ENCODE results near the gene TUBG2.

DNA sequence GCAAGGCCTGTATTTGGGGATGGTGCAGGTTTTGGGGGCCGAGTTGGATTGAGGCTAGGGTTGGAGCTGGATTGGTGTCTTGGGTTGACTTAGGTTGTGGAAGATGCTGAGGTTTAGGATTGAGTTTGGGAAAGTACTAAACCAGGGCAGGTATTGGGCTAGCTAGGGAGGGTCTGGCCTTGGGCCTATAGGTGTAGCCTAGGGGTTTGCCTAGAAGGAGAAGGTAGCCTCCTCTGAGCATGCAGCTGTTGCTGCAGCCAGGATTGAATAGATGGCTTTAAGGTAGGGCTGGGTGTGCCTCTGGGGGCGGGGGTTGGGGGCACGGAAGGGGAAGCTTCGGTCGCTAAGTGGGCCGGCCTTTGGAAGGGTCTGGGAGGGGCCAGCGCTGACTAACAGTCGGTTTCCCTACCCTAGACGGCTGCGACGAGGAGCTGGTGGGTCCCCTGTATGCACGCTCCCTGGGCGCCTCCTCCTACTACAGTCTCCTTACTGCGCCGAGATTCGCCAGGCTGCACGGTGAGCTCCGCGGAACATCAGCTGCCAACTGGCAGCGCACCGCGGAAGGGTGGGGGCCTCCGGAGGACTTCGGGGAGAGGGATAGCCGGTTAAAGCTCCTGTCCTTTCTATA, 24.4 kb downstream of the TUBG2 start:
- TF ChIP-seq, protein P1, sequence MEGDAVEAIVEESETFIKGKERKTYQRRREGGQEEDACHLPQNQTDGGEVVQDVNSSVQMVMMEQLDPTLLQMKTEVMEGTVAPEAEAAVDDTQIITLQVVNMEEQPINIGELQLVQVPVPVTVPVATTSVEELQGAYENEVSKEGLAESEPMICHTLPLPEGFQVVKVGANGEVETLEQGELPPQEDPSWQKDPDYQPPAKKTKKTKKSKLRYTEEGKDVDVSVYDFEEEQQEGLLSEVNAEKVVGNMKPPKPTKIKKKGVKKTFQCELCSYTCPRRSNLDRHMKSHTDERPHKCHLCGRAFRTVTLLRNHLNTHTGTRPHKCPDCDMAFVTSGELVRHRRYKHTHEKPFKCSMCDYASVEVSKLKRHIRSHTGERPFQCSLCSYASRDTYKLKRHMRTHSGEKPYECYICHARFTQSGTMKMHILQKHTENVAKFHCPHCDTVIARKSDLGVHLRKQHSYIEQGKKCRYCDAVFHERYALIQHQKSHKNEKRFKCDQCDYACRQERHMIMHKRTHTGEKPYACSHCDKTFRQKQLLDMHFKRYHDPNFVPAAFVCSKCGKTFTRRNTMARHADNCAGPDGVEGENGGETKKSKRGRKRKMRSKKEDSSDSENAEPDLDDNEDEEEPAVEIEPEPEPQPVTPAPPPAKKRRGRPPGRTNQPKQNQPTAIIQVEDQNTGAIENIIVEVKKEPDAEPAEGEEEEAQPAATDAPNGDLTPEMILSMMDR (IDR thresholded peaks at IDR 0.05; ENCODE audit: low read depth, low read length): no peak
- no peak for TF ChIP-seq EZH2phosphoT487 (IDR thresholded peaks at IDR 0.05; ENCODE audit: low read depth)

All from OCI-LY3 (cell line).